H9 (cell line): ENCODE data around the gene HHLA2. TPM values are rescaled to one million over a fixed set of nuclear protein-coding genes. Genes with fewer than 3 reads are reported as not detected.

Experiments
- DNase-seq: peaks from one replicate; pipeline ENCODE4 v3.0.0-alpha.2; 2017
- H2AFZ ChIP-seq: one replicate; pipeline ENCODE4 v1.6.1; 2013; ENCODE audit warnings: mild to moderate bottlenecking, low read length, control low read depth, moderate library complexity
- H2AK5ac ChIP-seq: 2 replicates; pipeline ENCODE4 v1.6.1; 2013; ENCODE audit warnings: low read length, control low read depth, mixed read lengths; ENCODE audit not compliant: insufficient read length
- H2BK120ac ChIP-seq: one replicate; pipeline ENCODE4 v1.6.1; 2013; ENCODE audit warnings: low read depth, mild to moderate bottlenecking, low read length, control low read depth, inconsistent platforms; ENCODE audit not compliant: poor library complexity, severe bottlenecking
- H2BK12ac ChIP-seq: 2 replicates; pipeline ENCODE4 v1.6.1; 2013; ENCODE audit warnings: low read length, control low read depth, mixed read lengths, low read depth; ENCODE audit not compliant: insufficient read length
- H2BK15ac ChIP-seq: 2 replicates; pipeline ENCODE4 v1.6.1; 2013; ENCODE audit warnings: low read depth, low read length, control low read depth
- H2BK20ac ChIP-seq: one replicate; pipeline ENCODE4 v1.6.1; 2013; ENCODE audit warnings: low read depth, mild to moderate bottlenecking, low read length, control low read depth, inconsistent platforms; ENCODE audit not compliant: poor library complexity, severe bottlenecking
- H2BK5ac ChIP-seq: 2 replicates; pipeline ENCODE4 v1.6.1; 2013; ENCODE audit warnings: low read length, control low read depth, mixed read lengths; ENCODE audit not compliant: insufficient read length
- H3K14ac ChIP-seq: 2 replicates; pipeline ENCODE4 v1.6.1; 2013; ENCODE audit warnings: low read length, control low read depth; ENCODE audit not compliant: insufficient read depth
- H3K18ac ChIP-seq: 2 replicates; pipeline ENCODE4 v1.6.1; 2013; ENCODE audit warnings: low read depth, mild to moderate bottlenecking, mixed read lengths, low read length, control low read depth; ENCODE audit not compliant: insufficient read length
- H3K23ac ChIP-seq: 2 replicates; pipeline ENCODE4 v1.6.1; 2013; ENCODE audit warnings: low read length, control low read depth, mixed read lengths, low read depth; ENCODE audit not compliant: insufficient read length
- H3K23me2 ChIP-seq: 2 replicates; pipeline ENCODE4 v1.6.1; 2013; ENCODE audit warnings: low read depth, mild to moderate bottlenecking, mixed read lengths, low read length, control low read depth; ENCODE audit not compliant: insufficient read length, poor library complexity, severe bottlenecking
- H3K27ac ChIP-seq: 2 replicates; pipeline ENCODE4 v1.5.1; 2013; ENCODE audit warnings: low read length, control low read depth, mixed read lengths, low read depth; ENCODE audit not compliant: insufficient read length
- H3K27me3 ChIP-seq: 2 replicates; pipeline ENCODE4 v1.6.1; 2013; ENCODE audit warnings: low read length, control low read depth, inconsistent platforms; ENCODE audit not compliant: insufficient read depth
- H3K4ac ChIP-seq: 2 replicates; pipeline ENCODE4 v1.6.1; 2013; ENCODE audit warnings: low read depth, mild to moderate bottlenecking, control low read depth, inconsistent platforms, low read length, moderate library complexity
- H3K4me1 ChIP-seq: 2 replicates; pipeline ENCODE4 v1.6.1; 2013; ENCODE audit warnings: low read length, control low read depth, inconsistent platforms; ENCODE audit not compliant: insufficient read depth
- H3K4me2 ChIP-seq: 2 replicates; pipeline ENCODE4 v1.6.1; 2013; ENCODE audit warnings: low read length, control low read depth, mixed read lengths; ENCODE audit not compliant: insufficient read length, insufficient read depth
- H3K56ac ChIP-seq: 2 replicates; pipeline ENCODE4 v1.6.1; 2013; ENCODE audit warnings: low read depth, mild to moderate bottlenecking, mixed read lengths, low read length, control low read depth; ENCODE audit not compliant: insufficient read length
- H3K79me1 ChIP-seq: 2 replicates; pipeline ENCODE4 v1.6.1; 2013; ENCODE audit warnings: low read depth, mild to moderate bottlenecking, moderate library complexity, low read length, control low read depth, inconsistent platforms; ENCODE audit not compliant: insufficient read depth, poor library complexity, severe bottlenecking
- H3K79me2 ChIP-seq: 2 replicates; pipeline ENCODE4 v1.6.1; 2013; ENCODE audit warnings: low read length, control low read depth, inconsistent platforms; ENCODE audit not compliant: insufficient read depth
- H3K9ac ChIP-seq: 2 replicates; pipeline ENCODE4 v1.6.1; 2013; ENCODE audit warnings: low read length, control low read depth, mixed read lengths; ENCODE audit not compliant: insufficient read length; ENCODE audit errors: extremely low read depth
- H3K9me3 ChIP-seq: one replicate; pipeline ENCODE4 v1.6.1; 2013; ENCODE audit warnings: low read depth, low read length, inconsistent platforms; ENCODE audit not compliant: control insufficient read depth
- H3T11ph ChIP-seq: one replicate; pipeline ENCODE4 v1.6.1; 2013; ENCODE audit warnings: mild to moderate bottlenecking, low read length, control low read depth, inconsistent platforms
- H4K20me1 ChIP-seq: one replicate; pipeline ENCODE4 v1.6.1; 2013; ENCODE audit not compliant: control insufficient read depth, insufficient read length, insufficient read depth
- H4K5ac ChIP-seq: 2 replicates; pipeline ENCODE4 v1.6.1; 2013; ENCODE audit warnings: low read depth, mild to moderate bottlenecking, mixed read lengths, low read length, control low read depth; ENCODE audit not compliant: insufficient read length
- H4K8ac ChIP-seq: replicated peaks from 2 replicates; pipeline ENCODE4 v1.6.1; 2013; ENCODE audit warnings: low read length, control low read depth, mixed read lengths, low read depth; ENCODE audit not compliant: insufficient read length
- H4K91ac ChIP-seq: 2 replicates; pipeline ENCODE4 v1.6.1; 2013; ENCODE audit warnings: low read depth, mild to moderate bottlenecking, moderate library complexity, mixed read lengths, low read length, control low read depth; ENCODE audit not compliant: insufficient read length
- H3K27ac Mint-ChIP-seq, 3 experiments: 2 replicates in 2 of 3; 3 replicates in 1 of 3; pipeline ENCODE4 v1.8.0; 2020 to 2021; ENCODE audit warnings: mixed read lengths in 3 of 3, mild to moderate bottlenecking in 1 of 3, moderate library complexity in 1 of 3
- H3K27me3 Mint-ChIP-seq: 2 replicates; pipeline ENCODE4 v1.8.0; 2021; ENCODE audit warnings: low read depth, mild to moderate bottlenecking, moderate library complexity, mixed read lengths
- H3K36me3 Mint-ChIP-seq, 3 experiments: 2 replicates in 2 of 3; 3 replicates in 1 of 3; pipeline ENCODE4 v1.8.0; 2020 to 2021; ENCODE audit warnings: low read depth in 3 of 3, mixed read lengths in 3 of 3; ENCODE audit not compliant: insufficient read depth in 1 of 3
- H3K4me1 Mint-ChIP-seq, 2 experiments: 2 replicates each; pipeline ENCODE4 v1.8.0; 2020; ENCODE audit warnings: mixed read lengths in 2 of 2
- H3K4me3 Mint-ChIP-seq, 2 experiments: 2 replicates in 1 of 2; 3 replicates in 1 of 2; pipeline ENCODE4 v1.8.0; 2020 to 2021; ENCODE audit warnings: mild to moderate bottlenecking in 2 of 2, mixed read lengths in 2 of 2, moderate library complexity in 1 of 2
- H3K9me3 Mint-ChIP-seq, 2 experiments: 2 replicates in 1 of 2; 3 replicates in 1 of 2; pipeline ENCODE4 v1.8.0; 2020; ENCODE audit warnings: mild to moderate bottlenecking in 2 of 2, mixed read lengths in 2 of 2, moderate library complexity in 1 of 2
- total RNA-seq: library from RNA; stranded (reverse); gene quantifications from 2 replicates; pipeline ENCODE4 v1.2.1, GENCODE V29; 2021
- TF ChIP-seq, protein P1 (sequence below): fragments of 200-600 bp; sonication (generic); conservative IDR thresholded peaks from 3 replicates; pipeline ENCODE4 v1.8.0; 2021; ENCODE audit warnings: antibody characterized with exemption, mild to moderate bottlenecking

Gene HHLA2
- total RNA-seq, 1 experiment from 2014 or later = not detected

GRCh38 chr3:108338901-108339545 lies 42.7 kb downstream of the HHLA2 start:
- no peak overlapping the region for H3K27ac Mint-ChIP-seq
- H4K20me1 ChIP-seq = no peaks in the 10 kb centered on the region
- H4K8ac ChIP-seq = no peak overlapping the region
- no peaks in the 10 kb centered on the region for H3K79me1 ChIP-seq
- no peak overlapping the region for H2BK12ac ChIP-seq
- H3K27me3 Mint-ChIP-seq = no peaks in the 10 kb centered on the region
- no peaks in the 10 kb centered on the region for H3K36me3 Mint-ChIP-seq
- no peak overlapping the region for H2BK120ac ChIP-seq
- no peaks in the 10 kb centered on the region for H3K79me2 ChIP-seq
- no peak overlapping the region for H2BK15ac ChIP-seq
- TF ChIP-seq, protein P1, sequence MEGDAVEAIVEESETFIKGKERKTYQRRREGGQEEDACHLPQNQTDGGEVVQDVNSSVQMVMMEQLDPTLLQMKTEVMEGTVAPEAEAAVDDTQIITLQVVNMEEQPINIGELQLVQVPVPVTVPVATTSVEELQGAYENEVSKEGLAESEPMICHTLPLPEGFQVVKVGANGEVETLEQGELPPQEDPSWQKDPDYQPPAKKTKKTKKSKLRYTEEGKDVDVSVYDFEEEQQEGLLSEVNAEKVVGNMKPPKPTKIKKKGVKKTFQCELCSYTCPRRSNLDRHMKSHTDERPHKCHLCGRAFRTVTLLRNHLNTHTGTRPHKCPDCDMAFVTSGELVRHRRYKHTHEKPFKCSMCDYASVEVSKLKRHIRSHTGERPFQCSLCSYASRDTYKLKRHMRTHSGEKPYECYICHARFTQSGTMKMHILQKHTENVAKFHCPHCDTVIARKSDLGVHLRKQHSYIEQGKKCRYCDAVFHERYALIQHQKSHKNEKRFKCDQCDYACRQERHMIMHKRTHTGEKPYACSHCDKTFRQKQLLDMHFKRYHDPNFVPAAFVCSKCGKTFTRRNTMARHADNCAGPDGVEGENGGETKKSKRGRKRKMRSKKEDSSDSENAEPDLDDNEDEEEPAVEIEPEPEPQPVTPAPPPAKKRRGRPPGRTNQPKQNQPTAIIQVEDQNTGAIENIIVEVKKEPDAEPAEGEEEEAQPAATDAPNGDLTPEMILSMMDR = no peak
- H3K4me2 ChIP-seq = no peak overlapping the region
- no peak overlapping the region for H4K91ac ChIP-seq
- no peak for DNase-seq
- no peak overlapping the region for H2AFZ ChIP-seq
- H3K9me3 ChIP-seq = no peaks in the 10 kb centered on the region
- no peak overlapping the region for H3K23ac ChIP-seq
- no peak overlapping the region for H3K27ac ChIP-seq
- no peaks in the 10 kb centered on the region for H3K23me2 ChIP-seq
- H2AK5ac ChIP-seq = no peak overlapping the region
- H3K4me1 ChIP-seq = no peaks in the 10 kb centered on the region
- H3K27me3 ChIP-seq = no peaks in the 10 kb centered on the region
- H3K56ac ChIP-seq = no peak overlapping the region
- no peak overlapping the region for H3T11ph ChIP-seq
- H2BK5ac ChIP-seq = no peak overlapping the region
- no peak overlapping the region for H3K4ac ChIP-seq
- no peaks in the 10 kb centered on the region for H3K4me1 Mint-ChIP-seq
- H2BK20ac ChIP-seq = no peak overlapping the region
- H3K9ac ChIP-seq = no peak overlapping the region
- H3K18ac ChIP-seq = no peak overlapping the region
- no peaks in the 10 kb centered on the region for H3K9me3 Mint-ChIP-seq
- H3K14ac ChIP-seq = no peak overlapping the region
- H3K4me3 Mint-ChIP-seq = no peak overlapping the region
- no peak overlapping the region for H4K5ac ChIP-seq
